Neutrophil (primary cell): Measurements from ENCODE around the gene TEN1.

Source experiments
- H3K27ac ChIP-seq: fragments of 200-600 bp; sonication (generic); 2 replicates; pipeline ENCODE4 v1.5.1; 2016; ENCODE audit warnings: mild to moderate bottlenecking, moderate library complexity
- H3K27me3 ChIP-seq: fragments of 200-600 bp; sonication (generic); 2 replicates; pipeline ENCODE4 v1.6.0; 2016; ENCODE audit warnings: mild to moderate bottlenecking
- H3K36me3 ChIP-seq: fragments of 200-600 bp; sonication (generic); 2 replicates; pipeline ENCODE4 v1.5.1; 2017
- H3K4me1 ChIP-seq, 2 experiments: fragments of 200-600 bp in 1 of 2; sonication (generic) in 1 of 2; 1 replicate in 1 of 2; 2 replicates in 1 of 2; pipeline versions ENCODE4 v1.5.1 to v1.6.1; 2013 to 2016; ENCODE audit warnings: low read depth in 1 of 2, low read length in 1 of 2, mild to moderate bottlenecking in 1 of 2, moderate library complexity in 1 of 2; ENCODE audit not compliant: control insufficient read depth in 1 of 2, insufficient read depth in 1 of 2
- H3K4me3 ChIP-seq, 2 experiments: fragments of 200-600 bp in 1 of 2; sonication (generic) in 1 of 2; 1 replicate in 1 of 2; 2 replicates in 1 of 2; pipeline ENCODE4 v1.5.1; 2013 to 2016; ENCODE audit warnings: low read depth in 1 of 2, low read length in 1 of 2, mild to moderate bottlenecking in 1 of 2, moderate library complexity in 1 of 2
- H3K9me3 ChIP-seq: fragments of 200-600 bp; sonication (generic); 2 replicates; pipeline ENCODE4 v1.5.1; 2016
- TF ChIP-seq, protein P1 (sequence below): fragments of 200-600 bp; sonication (generic); IDR thresholded peaks from 2 replicates; pipeline ENCODE4 v1.5.1; 2016; ENCODE audit warnings: antibody characterized with exemption

TEN1 gene

DNA sequence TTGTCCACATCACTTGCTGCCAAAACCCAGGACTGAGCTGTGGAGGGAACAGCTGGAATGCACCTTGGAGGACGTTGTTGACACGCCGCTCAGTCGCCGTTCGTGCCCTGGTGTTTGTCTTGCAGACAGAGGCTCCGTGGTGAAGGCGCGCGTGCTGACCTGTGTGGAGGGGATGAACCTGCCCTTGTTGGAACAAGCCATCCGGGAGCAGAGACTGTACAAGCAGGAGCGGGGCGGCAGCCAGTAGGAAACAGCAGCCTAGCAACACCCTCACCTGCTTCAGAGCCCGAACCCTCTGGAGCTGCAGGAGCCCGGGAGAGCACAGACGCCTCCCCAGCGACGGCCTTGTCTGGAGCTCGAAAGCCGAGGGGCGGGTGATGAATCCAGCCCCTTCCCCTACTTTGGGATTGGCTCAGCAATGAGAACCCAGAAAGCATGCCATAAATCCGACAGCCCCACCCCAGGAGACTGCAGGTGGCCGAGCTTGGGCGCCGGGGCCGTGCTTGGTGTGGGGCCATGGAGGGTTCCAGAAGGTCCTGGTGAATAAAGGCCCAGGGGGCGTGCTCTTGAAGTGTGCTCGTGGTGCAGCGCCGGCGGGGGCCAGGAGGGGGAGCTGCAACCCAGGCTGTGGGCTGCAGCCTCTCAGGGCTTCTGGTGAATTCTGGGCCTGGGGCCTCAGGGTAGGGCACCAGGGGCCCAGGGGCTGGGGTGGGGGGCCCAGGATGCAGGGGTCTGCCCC, 21.1 kb downstream of the TEN1 start:
- no peaks in the 10 kb centered on the region for H3K9me3 ChIP-seq
- H3K4me1 ChIP-seq = peaks cover 20 to 23% of the 10 kb centered on the region in 2 experiments
- H3K27me3 ChIP-seq = no peaks in the 10 kb centered on the region
- H3K27ac ChIP-seq = no peak overlapping the region
- TF ChIP-seq, protein P1, sequence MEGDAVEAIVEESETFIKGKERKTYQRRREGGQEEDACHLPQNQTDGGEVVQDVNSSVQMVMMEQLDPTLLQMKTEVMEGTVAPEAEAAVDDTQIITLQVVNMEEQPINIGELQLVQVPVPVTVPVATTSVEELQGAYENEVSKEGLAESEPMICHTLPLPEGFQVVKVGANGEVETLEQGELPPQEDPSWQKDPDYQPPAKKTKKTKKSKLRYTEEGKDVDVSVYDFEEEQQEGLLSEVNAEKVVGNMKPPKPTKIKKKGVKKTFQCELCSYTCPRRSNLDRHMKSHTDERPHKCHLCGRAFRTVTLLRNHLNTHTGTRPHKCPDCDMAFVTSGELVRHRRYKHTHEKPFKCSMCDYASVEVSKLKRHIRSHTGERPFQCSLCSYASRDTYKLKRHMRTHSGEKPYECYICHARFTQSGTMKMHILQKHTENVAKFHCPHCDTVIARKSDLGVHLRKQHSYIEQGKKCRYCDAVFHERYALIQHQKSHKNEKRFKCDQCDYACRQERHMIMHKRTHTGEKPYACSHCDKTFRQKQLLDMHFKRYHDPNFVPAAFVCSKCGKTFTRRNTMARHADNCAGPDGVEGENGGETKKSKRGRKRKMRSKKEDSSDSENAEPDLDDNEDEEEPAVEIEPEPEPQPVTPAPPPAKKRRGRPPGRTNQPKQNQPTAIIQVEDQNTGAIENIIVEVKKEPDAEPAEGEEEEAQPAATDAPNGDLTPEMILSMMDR = peak; percentile 82
- H3K4me3 ChIP-seq = no peak overlapping the region
- peaks cover 19% of the 10 kb centered on the region for H3K36me3 ChIP-seq

DNA sequence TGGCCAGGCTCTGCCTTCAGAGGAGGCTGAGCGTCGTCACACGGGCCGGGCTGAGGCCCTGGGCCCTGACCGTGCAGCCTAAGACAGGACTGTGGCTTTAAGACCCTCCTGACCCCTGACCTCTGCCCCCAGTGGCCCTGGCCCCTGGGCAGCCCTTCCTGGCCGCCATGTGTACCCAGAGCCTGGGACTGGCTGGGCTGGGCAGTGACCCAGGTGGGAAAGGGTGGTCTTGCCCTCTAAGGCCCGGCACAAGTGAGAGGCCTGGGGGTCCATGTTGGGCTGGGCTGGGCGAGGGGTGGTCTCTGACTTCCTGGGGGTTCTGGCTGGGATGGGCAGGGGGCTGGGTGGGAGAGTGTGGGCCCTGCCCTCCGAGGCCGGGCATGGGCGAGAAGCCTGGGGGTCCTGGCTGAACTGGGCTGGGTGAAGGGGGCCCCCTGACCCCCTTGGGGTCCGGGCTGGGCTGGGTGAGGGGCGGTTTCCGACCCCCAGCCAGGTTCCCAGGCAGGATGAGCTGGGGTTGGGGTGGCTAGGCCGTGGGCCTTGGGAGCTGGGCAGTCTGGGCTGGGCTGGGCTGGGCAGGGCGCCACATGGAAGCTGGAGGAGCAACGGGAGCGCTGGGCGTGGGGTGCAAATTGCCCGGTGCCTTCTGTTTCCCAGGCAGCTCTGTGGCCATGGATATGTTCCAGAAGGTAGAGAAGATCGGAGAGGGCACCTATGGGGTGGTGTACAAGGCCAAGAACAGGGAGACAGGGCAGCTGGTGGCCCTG, 21.9 kb downstream of the TEN1 start, which contains the start of gene CDK3:
Gene CDK3, plus strand, starts transcription at position 101 of the 767 bp plus-strand sequence. Its CDS starts 571 bp downstream, at position 672.
- H3K4me3 ChIP-seq = no peak within 1 kb of the TSS
- H3K36me3 ChIP-seq = peaks cover 24% of the 10 kb centered on the region
- H3K9me3 ChIP-seq = no peaks in the 10 kb centered on the region
- peaks cover 20 to 23% of the 10 kb centered on the region in 2 experiments for H3K4me1 ChIP-seq
- TF ChIP-seq, protein P1 = no peak
- H3K27ac ChIP-seq = no peak within 1 kb of the TSS
- H3K27me3 ChIP-seq = no peaks in the 10 kb centered on the region

DNA sequence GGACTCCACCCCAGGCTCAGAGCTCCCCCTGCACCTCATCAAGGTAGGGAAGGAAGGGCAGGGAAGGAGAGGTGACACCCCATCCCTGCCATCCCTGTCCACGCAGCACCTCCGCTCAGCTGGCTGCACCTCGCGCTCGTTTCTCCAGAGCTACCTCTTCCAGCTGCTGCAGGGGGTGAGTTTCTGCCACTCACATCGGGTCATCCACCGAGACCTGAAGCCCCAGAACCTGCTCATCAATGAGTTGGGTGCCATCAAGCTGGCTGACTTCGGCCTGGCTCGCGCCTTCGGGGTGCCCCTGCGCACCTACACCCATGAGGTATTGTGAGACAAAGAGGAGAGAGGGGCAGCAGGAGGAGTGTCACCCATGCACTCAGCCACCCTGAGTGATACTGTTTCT, 23.1 kb downstream of the TEN1 start:
- no peaks in the 10 kb centered on the region for H3K27me3 ChIP-seq
- peaks cover 10 to 11% of the 10 kb centered on the region in 2 experiments for H3K4me1 ChIP-seq
- no peaks in the 10 kb centered on the region for H3K9me3 ChIP-seq
- TF ChIP-seq, protein P1 = no peak
- H3K4me3 ChIP-seq = no peak overlapping the region
- H3K36me3 ChIP-seq = peaks cover 24% of the 10 kb centered on the region
- no peak overlapping the region for H3K27ac ChIP-seq

DNA sequence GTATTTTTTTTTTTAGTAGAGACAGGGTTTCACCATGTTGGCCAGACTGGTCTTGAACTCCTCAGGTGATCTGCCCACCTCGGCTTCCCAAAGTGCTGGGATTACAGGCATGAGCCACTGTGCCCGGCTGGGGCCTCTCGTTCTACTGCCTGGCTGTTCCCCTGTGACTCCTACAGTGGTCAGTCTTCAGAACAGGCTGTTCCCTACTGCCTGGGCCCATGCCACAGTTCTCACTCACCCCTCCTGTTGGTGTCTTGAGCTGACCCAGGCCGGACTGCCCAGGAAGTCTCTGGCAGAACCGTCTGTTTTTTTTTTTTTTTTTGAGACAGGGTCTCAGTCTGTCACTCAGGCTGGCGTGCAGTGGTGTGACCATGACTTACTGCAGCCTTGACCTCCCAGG, 24.9 kb downstream of the TEN1 start:
- no peak overlapping the region for H3K27ac ChIP-seq
- no peaks in the 10 kb centered on the region for H3K27me3 ChIP-seq
- no peak overlapping the region for H3K4me3 ChIP-seq
- H3K4me1 ChIP-seq = peaks cover 0 to 5% of the 10 kb centered on the region in 2 experiments
- H3K36me3 ChIP-seq = peaks cover 24% of the 10 kb centered on the region
- TF ChIP-seq, protein P1 = no peak
- no peaks in the 10 kb centered on the region for H3K9me3 ChIP-seq

DNA sequence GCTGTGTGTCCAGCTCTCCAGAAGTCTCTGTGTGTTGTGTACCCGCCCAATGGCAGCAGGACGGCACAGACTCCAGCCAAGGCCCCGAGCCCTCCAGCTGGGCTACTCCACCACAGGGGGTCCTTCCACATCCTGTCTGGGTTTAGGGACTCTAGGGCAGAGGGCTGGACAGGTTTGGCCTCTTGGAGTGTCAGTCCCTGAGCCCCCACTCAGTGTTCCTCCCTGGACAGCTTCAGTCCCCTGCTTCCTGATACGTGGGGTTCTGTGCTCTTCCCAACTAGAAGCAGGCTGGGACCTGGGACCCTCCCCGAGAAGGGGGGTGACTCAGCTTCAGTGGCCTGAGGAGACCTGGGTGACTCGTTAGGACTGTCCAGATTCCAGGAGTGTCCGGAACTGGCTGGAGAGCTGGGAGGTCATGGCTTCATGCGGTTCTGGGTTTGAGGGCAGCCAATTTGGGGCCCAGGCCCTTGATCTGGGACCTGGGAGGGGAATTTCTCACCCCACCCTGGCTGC, 25.8 kb downstream of the TEN1 start:
- Histone ChIP-seq H3K4me1 (peaks cover 0 to 5% of the 10 kb centered on the region in 2 experiments), H3K4me3 (no peak overlapping the region), H3K27ac (no peak overlapping the region), H3K9me3 (no peaks in the 10 kb centered on the region), H3K36me3 (peaks cover 24% of the 10 kb centered on the region), H3K27me3 (no peaks in the 10 kb centered on the region)
- TF ChIP-seq, protein P1 = no peak
